ENCODE data around the gene CNOT2.

Gene CNOT2

GRCh38 chr12:70252832-70253231, 9.6 kb downstream of the CNOT2 start:
- DNase-seq, result no peak

- DNase-seq, result no peak
Measured at GRCh38 chr12:70254225-70254624, 11.0 kb downstream of the CNOT2 start.

- no peak for DNase-seq
Measured at GRCh38 chr12:70254846-70255245, 11.6 kb downstream of the CNOT2 start.

- no peak for DNase-seq
Measured at GRCh38 chr12:70255311-70255710, 12.1 kb downstream of the CNOT2 start.

- no peak for DNase-seq
Measured at GRCh38 chr12:70258605-70259403, 15.6 kb downstream of the CNOT2 start.

- no peak for DNase-seq
Measured at GRCh38 chr12:70260646-70261045, 17.4 kb downstream of the CNOT2 start.

GRCh38 chr12:70264067-70264867, 21.0 kb downstream of the CNOT2 start:
- no peak for DNase-seq

GRCh38 chr12:70265132-70265531, 21.9 kb downstream of the CNOT2 start:
- no peak for DNase-seq

- no peak for DNase-seq
Measured at GRCh38 chr12:70267550-70267949, 24.3 kb downstream of the CNOT2 start.

- DNase-seq, result no peak
Measured at GRCh38 chr12:70268972-70269371, 25.7 kb downstream of the CNOT2 start.

- DNase-seq, result no peak
Measured at GRCh38 chr12:70270108-70270507, 26.9 kb downstream of the CNOT2 start.

- no peak for DNase-seq
Measured at GRCh38 chr12:70271025-70271424, 27.8 kb downstream of the CNOT2 start.

- no peak for DNase-seq
Measured at GRCh38 chr12:70272510-70272909, 29.3 kb downstream of the CNOT2 start.

- DNase-seq, result no peak
Measured at GRCh38 chr12:70275045-70275444, 31.8 kb downstream of the CNOT2 start.

GRCh38 chr12:70277973-70278372, 34.7 kb downstream of the CNOT2 start:
- DNase-seq, result no peak

GRCh38 chr12:70278945-70279344, 35.7 kb downstream of the CNOT2 start:
- no peak for DNase-seq

- DNase-seq, result no peak
Measured at GRCh38 chr12:70283232-70283631, 40.0 kb downstream of the CNOT2 start.

- no peak for DNase-seq
Measured at GRCh38 chr12:70288817-70289216, 45.6 kb downstream of the CNOT2 start.

GRCh38 chr12:70290116-70290515, 46.9 kb downstream of the CNOT2 start:
- DNase-seq, result no peak

- DNase-seq, result no peak
Measured at GRCh38 chr12:70292017-70292776, 49.0 kb downstream of the CNOT2 start.

- DNase-seq, result peak; percentile 30 to 38
Measured at GRCh38 chr12:70304684-70305555, 61.7 kb downstream of the CNOT2 start.

- DNase-seq, result no peak
Measured at GRCh38 chr12:70305794-70306193, 62.6 kb downstream of the CNOT2 start.
